Gastrocnemius medialis (tissue), 4 donors: ENCODE measurements around the gene PTPRN2.

Experiments
- POLR2A ChIP-seq, 2 donors: fragments of 450-650 bp; IDR thresholded peaks; one replicate each; pipeline ENCODE4 v1.6.1; 2017; ENCODE audit warnings: antibody characterized with exemption in 2 of 2, mild to moderate bottlenecking in 2 of 2, moderate library complexity in 2 of 2
- TF ChIP-seq, protein P1 (sequence below), 5 experiments: fragments of 450-650 bp in 3 of 5; fragments of 200-600 bp in 2 of 5; sonication (generic) in 2 of 5; IDR thresholded peaks in 4 of 5; conservative IDR thresholded peaks in 1 of 5; 1 replicate in 4 of 5; 2 replicates in 1 of 5; pipeline ENCODE4 v1.5.1; 2016 to 2019; ENCODE audit warnings: antibody characterized with exemption in 5 of 5, mild to moderate bottlenecking in 3 of 5, moderate library complexity in 3 of 5

DNA sequence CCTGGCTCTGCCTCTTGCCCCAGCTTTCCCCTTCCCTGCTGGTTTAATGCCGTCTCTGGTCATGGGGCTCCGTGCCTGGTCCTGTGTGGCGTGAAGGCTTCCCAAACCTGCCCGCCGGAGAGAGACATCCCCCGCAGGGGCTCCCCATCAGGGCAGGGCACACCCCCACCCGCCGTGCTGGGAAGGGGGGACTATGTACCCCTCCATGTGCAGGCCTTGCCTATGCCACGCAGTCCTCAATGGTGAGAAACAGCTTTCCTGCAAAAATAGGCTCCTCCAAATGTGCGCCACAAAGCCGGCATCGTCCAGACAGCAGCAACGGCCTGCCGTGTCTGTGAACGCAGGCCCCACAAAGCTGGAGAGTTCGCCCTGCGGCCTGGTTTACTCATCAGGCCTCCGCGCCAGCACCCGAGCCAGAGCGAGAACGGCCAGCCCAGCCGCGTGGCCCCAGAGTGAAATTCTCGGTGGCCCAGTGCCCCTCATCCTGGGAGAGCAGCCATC lies 937.4 kb downstream of the PTPRN2 start:
- TF ChIP-seq, protein P1, sequence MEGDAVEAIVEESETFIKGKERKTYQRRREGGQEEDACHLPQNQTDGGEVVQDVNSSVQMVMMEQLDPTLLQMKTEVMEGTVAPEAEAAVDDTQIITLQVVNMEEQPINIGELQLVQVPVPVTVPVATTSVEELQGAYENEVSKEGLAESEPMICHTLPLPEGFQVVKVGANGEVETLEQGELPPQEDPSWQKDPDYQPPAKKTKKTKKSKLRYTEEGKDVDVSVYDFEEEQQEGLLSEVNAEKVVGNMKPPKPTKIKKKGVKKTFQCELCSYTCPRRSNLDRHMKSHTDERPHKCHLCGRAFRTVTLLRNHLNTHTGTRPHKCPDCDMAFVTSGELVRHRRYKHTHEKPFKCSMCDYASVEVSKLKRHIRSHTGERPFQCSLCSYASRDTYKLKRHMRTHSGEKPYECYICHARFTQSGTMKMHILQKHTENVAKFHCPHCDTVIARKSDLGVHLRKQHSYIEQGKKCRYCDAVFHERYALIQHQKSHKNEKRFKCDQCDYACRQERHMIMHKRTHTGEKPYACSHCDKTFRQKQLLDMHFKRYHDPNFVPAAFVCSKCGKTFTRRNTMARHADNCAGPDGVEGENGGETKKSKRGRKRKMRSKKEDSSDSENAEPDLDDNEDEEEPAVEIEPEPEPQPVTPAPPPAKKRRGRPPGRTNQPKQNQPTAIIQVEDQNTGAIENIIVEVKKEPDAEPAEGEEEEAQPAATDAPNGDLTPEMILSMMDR (IDR thresholded peaks at IDR 0.05 in 4 of 5, conservative IDR thresholded peaks at IDR 0.05 in 1 of 5): no peak
- no peak for TF ChIP-seq POLR2A (IDR thresholded peaks at IDR 0.05)
